Peyer's patch (tissue), 4 donors: Measurements from ENCODE around the gene RUNX3. TPM values are rescaled to one million over a fixed set of nuclear protein-coding genes. Genes with fewer than 3 reads are reported as not detected.
A peak's percentile ranks its signal among the peaks of the same experiment; 100 is the strongest.

ENCODE experiments used
- DNase-seq, 3 donors: peaks; one replicate each; pipeline ENCODE4 v3.0.0-alpha.2; 2017 to 2019
- H3K27ac ChIP-seq, 4 donors: fragments of 200-600 bp; sonication (generic); one replicate each; pipeline ENCODE4 v1.5.1; 2016 to 2019
- H3K27me3 ChIP-seq, 2 donors: fragments of 200-600 bp; sonication (generic); one replicate each; pipeline ENCODE4 v1.5.1; 2019
- H3K36me3 ChIP-seq, 3 donors: fragments of 200-600 bp; sonication (generic); one replicate each; pipeline ENCODE4 v1.5.1; 2016 to 2019
- H3K4me1 ChIP-seq, 4 donors: fragments of 200-600 bp; sonication (generic); one replicate each; pipeline ENCODE4 v1.5.1; 2016 to 2019
- H3K4me3 ChIP-seq, 4 donors: fragments of 200-600 bp; sonication (generic); 1 replicate in 3 of 4; 2 replicates in 1 of 4; pipeline ENCODE4 v1.5.1; 2016 to 2019; ENCODE audit warnings: mild to moderate bottlenecking in 1 of 4
- H3K9me3 ChIP-seq, 4 donors: fragments of 200-600 bp; sonication (generic); one replicate each; pipeline ENCODE4 v1.5.1; 2016 to 2019; ENCODE audit warnings: mild to moderate bottlenecking in 1 of 4
- POLR2A ChIP-seq, 2 donors: fragments of 450-650 bp; IDR thresholded peaks; one replicate each; pipeline ENCODE4 v1.5.1; 2017; ENCODE audit warnings: antibody characterized with exemption in 2 of 2, mild to moderate bottlenecking in 2 of 2, moderate library complexity in 2 of 2
- total RNA-seq, 4 donors: library from RNA; depleted of rRNA; stranded (reverse); fragments of >200 nt; gene quantifications; one replicate each; pipeline ENCODE4 v1.1.0, GENCODE V29; 2016
- TF ChIP-seq, protein P1 (sequence below), 6 experiments: fragments of 450-650 bp in 4 of 6; fragments of 200-600 bp in 2 of 6; sonication (generic) in 1 of 6; IDR thresholded peaks; one replicate each; pipeline ENCODE4 v1.5.1; 2017 to 2019; ENCODE audit warnings: antibody characterized with exemption in 6 of 6, mild to moderate bottlenecking in 3 of 6, moderate library complexity in 1 of 6

Gene RUNX3
- total RNA-seq, 4 donors from 2014 or later = 2.1 to 9.9 (median 6.0) TPM

DNA sequence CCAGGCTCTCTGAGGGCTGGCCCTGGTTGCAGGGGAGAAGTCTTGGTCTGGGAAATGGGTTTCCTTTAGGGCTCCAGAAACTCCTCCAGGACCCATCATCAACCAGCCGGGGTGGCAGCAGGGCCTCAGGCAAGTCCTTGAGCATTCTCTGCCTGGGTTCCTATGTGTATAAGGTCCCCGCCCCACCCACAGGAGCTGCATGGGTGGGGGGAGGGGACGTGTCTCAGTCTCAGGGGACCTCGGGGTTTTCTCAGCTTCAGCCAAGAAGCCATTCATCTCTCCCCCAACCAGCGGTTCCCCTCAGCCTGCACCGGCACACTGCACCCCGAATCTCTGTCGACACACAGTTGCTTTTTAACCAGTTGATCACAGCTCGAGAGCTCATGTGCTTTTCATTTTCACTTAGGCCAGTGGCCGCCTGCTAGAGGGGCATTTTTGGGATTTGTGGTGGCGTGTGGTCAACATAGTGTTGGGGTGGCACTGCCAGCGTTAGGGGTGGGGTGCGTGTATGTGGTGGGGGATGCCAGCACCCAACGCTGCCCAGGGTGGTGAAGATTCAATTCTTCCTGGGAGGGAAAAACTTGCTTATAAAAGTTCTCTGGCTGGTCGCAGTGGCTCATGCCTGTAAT is 6.5 kb downstream of the RUNX3 start:
- peaks cover 0 to 33% (median 22%) of the 10 kb centered on the region in 4 donors for H3K4me1 ChIP-seq
- TF ChIP-seq POLR2A (IDR thresholded peaks at IDR 0.05) = no peak
- TF ChIP-seq, protein P1, sequence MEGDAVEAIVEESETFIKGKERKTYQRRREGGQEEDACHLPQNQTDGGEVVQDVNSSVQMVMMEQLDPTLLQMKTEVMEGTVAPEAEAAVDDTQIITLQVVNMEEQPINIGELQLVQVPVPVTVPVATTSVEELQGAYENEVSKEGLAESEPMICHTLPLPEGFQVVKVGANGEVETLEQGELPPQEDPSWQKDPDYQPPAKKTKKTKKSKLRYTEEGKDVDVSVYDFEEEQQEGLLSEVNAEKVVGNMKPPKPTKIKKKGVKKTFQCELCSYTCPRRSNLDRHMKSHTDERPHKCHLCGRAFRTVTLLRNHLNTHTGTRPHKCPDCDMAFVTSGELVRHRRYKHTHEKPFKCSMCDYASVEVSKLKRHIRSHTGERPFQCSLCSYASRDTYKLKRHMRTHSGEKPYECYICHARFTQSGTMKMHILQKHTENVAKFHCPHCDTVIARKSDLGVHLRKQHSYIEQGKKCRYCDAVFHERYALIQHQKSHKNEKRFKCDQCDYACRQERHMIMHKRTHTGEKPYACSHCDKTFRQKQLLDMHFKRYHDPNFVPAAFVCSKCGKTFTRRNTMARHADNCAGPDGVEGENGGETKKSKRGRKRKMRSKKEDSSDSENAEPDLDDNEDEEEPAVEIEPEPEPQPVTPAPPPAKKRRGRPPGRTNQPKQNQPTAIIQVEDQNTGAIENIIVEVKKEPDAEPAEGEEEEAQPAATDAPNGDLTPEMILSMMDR (IDR thresholded peaks at IDR 0.05) = no peak
- no peaks in the 10 kb centered on the region for H3K36me3 ChIP-seq
- H3K9me3 ChIP-seq = no peaks in the 10 kb centered on the region
- H3K27me3 ChIP-seq = peaks cover 0 to 26% of the 10 kb centered on the region in 2 donors
- no peak overlapping the region for H3K4me3 ChIP-seq
- peak overlapping the region; percentile 13 to 98 (median 16) for H3K27ac ChIP-seq
- DNase-seq = peak in 1 of 3 donors; percentile 56

DNA sequence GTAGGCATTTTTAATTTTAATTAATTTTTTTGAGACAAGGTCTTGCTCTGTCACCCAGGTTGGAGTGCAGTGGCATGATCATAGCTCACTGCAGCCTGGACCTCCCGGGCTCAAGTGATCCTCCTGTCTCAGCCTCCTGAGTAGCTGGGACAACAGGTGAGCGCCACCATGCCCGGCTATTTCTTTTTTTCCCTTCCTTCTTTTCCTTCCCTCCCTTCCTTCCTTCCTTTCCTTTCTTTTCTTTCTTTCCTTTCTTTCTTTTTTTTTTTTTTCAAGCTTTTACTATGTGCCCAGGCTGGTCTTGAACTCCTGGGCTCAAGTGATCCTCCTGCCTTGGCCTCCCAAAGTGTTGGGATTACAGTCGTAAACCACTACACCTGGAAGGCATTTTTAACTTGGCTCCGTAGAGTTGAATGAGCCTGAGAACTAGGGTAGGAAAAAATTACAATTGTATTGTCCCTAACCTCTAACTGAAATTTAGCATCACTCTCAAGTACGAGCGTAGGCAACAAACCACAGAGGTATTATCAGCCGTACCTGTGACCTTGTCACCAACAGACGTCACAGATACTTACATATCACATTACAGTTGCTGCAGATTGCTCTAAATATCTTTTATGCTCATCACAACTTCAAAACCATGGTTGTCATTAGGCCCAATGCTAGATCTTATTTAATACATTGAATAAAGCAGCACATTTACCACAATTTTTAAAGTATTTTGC is 8.0 kb downstream of the RUNX3 start:
- Histone ChIP-seq H3K27me3 (peaks cover 0 to 13% of the 10 kb centered on the region in 2 donors), H3K9me3 (no peaks in the 10 kb centered on the region), H3K27ac (peak overlapping the region in 3 of 4 donors; percentile 2 to 98 (median 37)), H3K4me1 (peaks cover 0 to 33% (median 16%) of the 10 kb centered on the region in 4 donors), H3K36me3 (no peaks in the 10 kb centered on the region), H3K4me3 (no peak overlapping the region)
- TF ChIP-seq POLR2A (IDR thresholded peaks at IDR 0.05) = no peak
- no peak for DNase-seq

- Histone ChIP-seq H3K4me1 (peaks cover 0 to 35% (median 12%) of the 10 kb centered on the region in 4 donors), H3K27ac (peak overlapping the region in 3 of 4 donors; percentile 2 to 37 (median 28)), H3K4me3 (no peak overlapping the region), H3K9me3 (no peaks in the 10 kb centered on the region), H3K27me3 (peaks cover 0 to 7% of the 10 kb centered on the region in 2 donors), H3K36me3 (no peaks in the 10 kb centered on the region)
- TF ChIP-seq, protein P1 (IDR thresholded peaks at IDR 0.05) = no peak
- TF ChIP-seq POLR2A (IDR thresholded peaks at IDR 0.05) = no peak
- DNase-seq = no peak
These were observed 8.7 kb downstream of the RUNX3 start for GRCh38 chr1:24921412-24921811.

- Histone ChIP-seq H3K4me3 (no peak overlapping the region), H3K27me3 (peaks cover 0 to under 1% of the 10 kb centered on the region in 2 donors), H3K4me1 (peaks cover 0 to 35% (median 14%) of the 10 kb centered on the region in 4 donors), H3K36me3 (no peaks in the 10 kb centered on the region), H3K9me3 (no peaks in the 10 kb centered on the region), H3K27ac (peak overlapping the region in 1 of 4 donors; percentile 17)
- DNase-seq = no peak
- TF ChIP-seq, protein P1 (IDR thresholded peaks at IDR 0.05) = no peak
These were observed 9.5 kb downstream of the RUNX3 start for GRCh38 chr1:24920533-24920925.

DNA sequence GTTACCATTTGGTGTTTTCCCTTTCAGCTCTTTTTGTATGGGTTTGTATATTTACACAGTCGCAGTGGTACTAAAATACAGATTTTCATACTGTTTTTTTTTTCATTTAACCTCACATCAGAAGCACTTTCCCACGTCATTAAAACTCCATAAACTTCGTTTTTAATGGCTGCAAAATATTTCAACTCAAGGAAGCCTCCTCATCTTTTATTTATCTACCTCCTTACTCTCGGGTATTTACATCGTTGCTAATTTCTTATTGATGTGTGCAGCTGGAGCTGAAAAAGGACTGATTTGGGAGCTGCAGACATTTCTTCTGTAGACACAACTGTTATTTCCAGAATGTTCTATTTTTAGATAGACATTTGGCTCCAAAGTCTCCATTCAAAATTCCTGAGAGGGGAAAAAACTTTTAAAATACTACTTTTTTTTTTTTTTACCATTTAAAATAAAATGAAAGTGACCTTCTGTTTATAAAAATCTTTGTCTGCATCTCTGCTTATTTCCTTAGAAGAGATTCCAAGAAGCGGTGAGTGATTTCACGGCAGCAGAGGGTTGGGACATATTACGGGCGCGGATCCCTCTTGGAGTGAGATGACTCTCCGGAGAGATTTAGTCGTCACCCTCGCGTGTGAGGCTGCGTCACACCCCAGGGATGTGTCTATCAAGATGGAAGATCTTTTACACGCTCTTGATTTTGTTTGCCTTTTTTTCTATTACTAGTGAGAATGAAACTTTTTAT is 10.1 kb downstream of the RUNX3 start:
- no peak for TF ChIP-seq POLR2A (IDR thresholded peaks at IDR 0.05)
- TF ChIP-seq, protein P1 (IDR thresholded peaks at IDR 0.05) = no peak
- H3K9me3 ChIP-seq = no peaks in the 10 kb centered on the region
- DNase-seq = no peak
- no peak overlapping the region for H3K27ac ChIP-seq
- no peak overlapping the region for H3K4me3 ChIP-seq
- peaks cover 0 to 34% (median 17%) of the 10 kb centered on the region in 4 donors for H3K4me1 ChIP-seq
- H3K36me3 ChIP-seq = no peaks in the 10 kb centered on the region
- H3K27me3 ChIP-seq = no peaks in the 10 kb centered on the region
